NB4 (cell line): ENCODE results near the gene AP3B1.

ENCODE experiments used
- DNase-seq: peaks from one replicate; pipeline ENCODE4 v3.0.0; 2010; ENCODE audit warnings: low read depth
- H3K4me3 ChIP-seq: one replicate; pipeline ENCODE4 v1.5.1; 2011; ENCODE audit warnings: mild to moderate bottlenecking, low read depth, low read length, moderate library complexity
- CTCF ChIP-seq: IDR thresholded peaks from one replicate; pipeline ENCODE4 v1.5.1; 2012; ENCODE audit warnings: low read depth, low read length
- MAX ChIP-seq: IDR thresholded peaks from 2 replicates; pipeline ENCODE4 v1.6.1; 2011; ENCODE audit warnings: low read depth, low read length
- MYC ChIP-seq: IDR thresholded peaks from 2 replicates; pipeline ENCODE4 v1.6.1; 2011; ENCODE audit warnings: low read depth, low read length
- POLR2A ChIP-seq: IDR thresholded peaks from 2 replicates; pipeline ENCODE4 v1.6.1; 2011; ENCODE audit warnings: mild to moderate bottlenecking; ENCODE audit not compliant: insufficient read length; ENCODE audit errors: extremely low read depth

The AP3B1 gene

GRCh38 chr5:78279194-78279593 lies 15.3 kb downstream of the AP3B1 start:
- DNase-seq: no peak
- H3K4me3 ChIP-seq: no peak overlapping the region
- TF ChIP-seq POLR2A (no peak), CTCF (no peak), MYC (no peak), MAX (no peak)

GRCh38 chr5:78277715-78278114 lies 16.8 kb downstream of the AP3B1 start:
- DNase-seq: no peak
- H3K4me3 ChIP-seq: no peak overlapping the region
- TF ChIP-seq POLR2A: no peak
- no peak for TF ChIP-seq MYC
- TF ChIP-seq MAX: no peak
- no peak for TF ChIP-seq CTCF

GRCh38 chr5:78275998-78276543 lies 18.4 kb downstream of the AP3B1 start:
- DNase-seq: peak; percentile 28
- no peak overlapping the region for H3K4me3 ChIP-seq
- TF ChIP-seq MAX (no peak), MYC (no peak)

GRCh38 chr5:78274540-78275197 lies 19.8 kb downstream of the AP3B1 start:
- no peak for TF ChIP-seq POLR2A
- no peak for TF ChIP-seq CTCF
- no peak for TF ChIP-seq MYC
- no peak for TF ChIP-seq MAX
- no peak for DNase-seq

GRCh38 chr5:78273436-78273835 lies 21.1 kb downstream of the AP3B1 start:
- no peak for DNase-seq
- TF ChIP-seq MYC: no peak
- no peak for TF ChIP-seq POLR2A
- TF ChIP-seq MAX: no peak
- TF ChIP-seq CTCF: no peak
- H3K4me3 ChIP-seq: no peak overlapping the region

More at GRCh38 chr5:78274540-78275197, 19.8 kb downstream of the AP3B1 start:
- H3K4me3 ChIP-seq: no peak overlapping the region

- no peak for TF ChIP-seq MAX
- no peak for TF ChIP-seq POLR2A
- no peak for TF ChIP-seq CTCF
- TF ChIP-seq MYC: no peak
- no peak for DNase-seq
- no peak overlapping the region for H3K4me3 ChIP-seq
Observed at GRCh38 chr5:78271766-78272165, 22.7 kb downstream of the AP3B1 start.
